SK-N-SH (cell line): ENCODE results near the gene CD300LB.
A peak's percentile ranks its signal among the peaks of the same experiment; 100 is the strongest.

Experiments
- CTCF ChIP-seq: fragments of 200-600 bp; sonication (generic); IDR thresholded peaks from 2 replicates; pipeline ENCODE4 v1.6.1; 2017; ENCODE audit warnings: antibody characterized with exemption, mild to moderate bottlenecking, moderate library complexity
- ELF1 ChIP-seq: IDR thresholded peaks from 2 replicates; pipeline ENCODE4 v1.4.0; 2012
- EP300 ChIP-seq, 2 experiments: IDR thresholded peaks; 2 replicates each; pipeline versions ENCODE4 v1.4.0 to v1.6.1; 2012; ENCODE audit warnings: borderline replicate concordance in 1 of 2, low read depth in 1 of 2, low read length in 1 of 2
- GABPA ChIP-seq: IDR thresholded peaks from 2 replicates; pipeline ENCODE4 v1.4.0; 2012; ENCODE audit warnings: low read depth, mild to moderate bottlenecking
- MEF2A ChIP-seq: IDR thresholded peaks from 2 replicates; pipeline ENCODE4 v1.4.0; 2012; ENCODE audit warnings: low read depth, borderline replicate concordance
- NFIC ChIP-seq: IDR thresholded peaks from 2 replicates; pipeline ENCODE4 v1.4.0; 2012; ENCODE audit warnings: borderline replicate concordance
- POLR2AphosphoS5 ChIP-seq: IDR thresholded peaks from 2 replicates; pipeline ENCODE4 v1.6.1; 2012; ENCODE audit warnings: low read depth, low read length
- RAD21 ChIP-seq: IDR thresholded peaks from 2 replicates; pipeline ENCODE4 v1.6.1; 2012; ENCODE audit warnings: mild to moderate bottlenecking, low read length
- RCOR1 ChIP-seq: fragments of 150-350 bp; IDR thresholded peaks from 2 replicates; pipeline ENCODE4 v1.6.1; 2017; ENCODE audit warnings: antibody characterized with exemption, low read length
- REST ChIP-seq: IDR thresholded peaks from 2 replicates; pipeline ENCODE4 v1.6.1; 2012; ENCODE audit warnings: mild to moderate bottlenecking, low read depth, low read length, moderate library complexity
- USF2 ChIP-seq: fragments of 150-350 bp; IDR thresholded peaks from 2 replicates; pipeline ENCODE4 v1.6.1; 2017; ENCODE audit warnings: antibody characterized with exemption, low read length, low read depth, borderline replicate concordance

- TF ChIP-seq RAD21 (peak; percentile 94), CTCF (peak; percentile 74), MEF2A (no peak), GABPA (no peak), POLR2AphosphoS5 (no peak), EP300 (IDR thresholded peaks at IDR 0.05; ENCODE audit: borderline replicate concordance in 1 of 2, low read depth in 1 of 2, low read length in 1 of 2) (no peak), REST (no peak), NFIC (no peak), RCOR1 (no peak), ELF1 (no peak), USF2 (no peak)
Observed at GRCh38 chr17:74493331-74493833, 37.9 kb downstream of the CD300LB start.
